Activated T-helper 17 cell treated with anti-CD3 and anti-CD28 coated beads, Interleukin-2, amount 50 U/mL, for 72 hours (primary cell): ENCODE data around the gene EDNRA. TPM values are rescaled to one million over a fixed set of nuclear protein-coding genes. Genes with fewer than 3 reads are reported as not detected.

Experiments used
- ATAC-seq: fragments of 150-1000 bp; cut with Tn5 transposase; replicated peaks from 2 replicates; pipeline ENCODE4 v1.10.0; 2021; ENCODE audit warnings: mild to moderate bottlenecking, moderate library complexity
- H3K27ac Mint-ChIP-seq: one replicate; pipeline ENCODE4 v1.8.0; 2022; ENCODE audit warnings: mixed read lengths
- H3K27me3 Mint-ChIP-seq: one replicate; pipeline ENCODE4 v1.8.0; 2022; ENCODE audit warnings: mixed read lengths
- H3K36me3 Mint-ChIP-seq: one replicate; pipeline ENCODE4 v1.8.0; 2022; ENCODE audit warnings: low read depth, mild to moderate bottlenecking, mixed read lengths
- H3K4me1 Mint-ChIP-seq: one replicate; pipeline ENCODE4 v1.8.0; 2022; ENCODE audit warnings: mixed read lengths
- H3K4me3 Mint-ChIP-seq: one replicate; pipeline ENCODE4 v1.8.0; 2022; ENCODE audit warnings: mild to moderate bottlenecking, mixed read lengths
- H3K9me3 Mint-ChIP-seq: one replicate; pipeline ENCODE4 v1.8.0; 2022; ENCODE audit warnings: mixed read lengths
- total RNA-seq, 2 donors: library from RNA; stranded (reverse); gene quantifications; one replicate each; pipeline ENCODE4 v1.2.3, GENCODE V29; 2022

Gene EDNRA
- total RNA-seq, 2 donors from 2014 or later, result not detected

- H3K27me3 Mint-ChIP-seq, result peaks cover 18% of the 10 kb centered on the region
- H3K4me3 Mint-ChIP-seq, result no peak overlapping the region
- ATAC-seq, result no peak
- no peak overlapping the region for H3K27ac Mint-ChIP-seq
- no peaks in the 10 kb centered on the region for H3K4me1 Mint-ChIP-seq
- H3K36me3 Mint-ChIP-seq, result no peaks in the 10 kb centered on the region
- H3K9me3 Mint-ChIP-seq, result no peaks in the 10 kb centered on the region
Observed at GRCh38 chr4:147539959-147540358, 59.1 kb downstream of the EDNRA start.

GRCh38 chr4:147542229-147542990 lies 61.5 kb downstream of the EDNRA start:
- no peaks in the 10 kb centered on the region for H3K36me3 Mint-ChIP-seq
- H3K27me3 Mint-ChIP-seq, result peaks cover 13% of the 10 kb centered on the region
- H3K4me3 Mint-ChIP-seq, result no peak overlapping the region
- H3K4me1 Mint-ChIP-seq, result no peaks in the 10 kb centered on the region
- no peak overlapping the region for H3K27ac Mint-ChIP-seq
- ATAC-seq, result no peak
- no peaks in the 10 kb centered on the region for H3K9me3 Mint-ChIP-seq

- Mint-ChIP-seq H3K27me3 (peaks cover 13% of the 10 kb centered on the region), H3K27ac (no peak overlapping the region), H3K4me1 (no peaks in the 10 kb centered on the region), H3K36me3 (no peaks in the 10 kb centered on the region), H3K9me3 (no peaks in the 10 kb centered on the region), H3K4me3 (no peak overlapping the region)
- ATAC-seq, result no peak
Observed at GRCh38 chr4:147543034-147543433, 62.1 kb downstream of the EDNRA start.

GRCh38 chr4:147546349-147546748 lies 65.5 kb downstream of the EDNRA start:
- H3K27me3 Mint-ChIP-seq, result peaks cover 6% of the 10 kb centered on the region

GRCh38 chr4:147547314-147548056 lies 66.6 kb downstream of the EDNRA start:
- ATAC-seq, result peak; percentile 78
- H3K27ac Mint-ChIP-seq, result no peak overlapping the region

More at GRCh38 chr4:147546349-147546748, 65.5 kb downstream of the EDNRA start:
- Mint-ChIP-seq H3K27ac (no peak overlapping the region), H3K36me3 (no peaks in the 10 kb centered on the region), H3K4me3 (no peak overlapping the region), H3K4me1 (peaks cover 10% of the 10 kb centered on the region), H3K9me3 (no peaks in the 10 kb centered on the region)
- no peak for ATAC-seq

GRCh38 chr4:147548256-147548655 lies 67.4 kb downstream of the EDNRA start:
- H3K27ac Mint-ChIP-seq, result no peak overlapping the region
- H3K27me3 Mint-ChIP-seq, result peaks cover 12% of the 10 kb centered on the region
- H3K4me3 Mint-ChIP-seq, result no peak overlapping the region
- ATAC-seq, result no peak
- peaks cover 10% of the 10 kb centered on the region for H3K4me1 Mint-ChIP-seq
- H3K9me3 Mint-ChIP-seq, result no peaks in the 10 kb centered on the region
- H3K36me3 Mint-ChIP-seq, result no peaks in the 10 kb centered on the region

More at GRCh38 chr4:147547314-147548056, 66.6 kb downstream of the EDNRA start:
- peaks cover 10% of the 10 kb centered on the region for H3K4me1 Mint-ChIP-seq
- H3K9me3 Mint-ChIP-seq, result no peaks in the 10 kb centered on the region
- no peaks in the 10 kb centered on the region for H3K36me3 Mint-ChIP-seq
- no peak overlapping the region for H3K4me3 Mint-ChIP-seq
- peaks cover 12% of the 10 kb centered on the region for H3K27me3 Mint-ChIP-seq

- peak overlapping the region; percentile 55 for H3K4me3 Mint-ChIP-seq
Observed at GRCh38 chr4:147550626-147551246, 69.8 kb downstream of the EDNRA start.

GRCh38 chr4:147560625-147561024 lies 79.7 kb downstream of the EDNRA start:
- H3K27me3 Mint-ChIP-seq, result peaks cover 7% of the 10 kb centered on the region
- no peak overlapping the region for H3K4me3 Mint-ChIP-seq
- H3K9me3 Mint-ChIP-seq, result no peaks in the 10 kb centered on the region
- no peaks in the 10 kb centered on the region for H3K36me3 Mint-ChIP-seq
- H3K4me1 Mint-ChIP-seq, result peaks cover 5% of the 10 kb centered on the region
- H3K27ac Mint-ChIP-seq, result no peak overlapping the region
- ATAC-seq, result no peak

More at GRCh38 chr4:147550626-147551246, 69.8 kb downstream of the EDNRA start:
- Mint-ChIP-seq H3K36me3 (no peaks in the 10 kb centered on the region), H3K4me1 (peaks cover 10% of the 10 kb centered on the region), H3K9me3 (peaks cover 4% of the 10 kb centered on the region), H3K27me3 (peaks cover 14% of the 10 kb centered on the region), H3K27ac (peak overlapping the region; percentile 42)
- ATAC-seq, result peak; percentile 68

GRCh38 chr4:147566762-147567161 lies 85.9 kb downstream of the EDNRA start:
- no peak for ATAC-seq
- H3K9me3 Mint-ChIP-seq, result no peaks in the 10 kb centered on the region
- no peaks in the 10 kb centered on the region for H3K36me3 Mint-ChIP-seq
- no peak overlapping the region for H3K27ac Mint-ChIP-seq
- H3K4me3 Mint-ChIP-seq, result no peak overlapping the region
- H3K27me3 Mint-ChIP-seq, result peaks cover 14% of the 10 kb centered on the region
- H3K4me1 Mint-ChIP-seq, result no peaks in the 10 kb centered on the region

- ATAC-seq, result no peak
- Mint-ChIP-seq H3K4me1 (no peaks in the 10 kb centered on the region), H3K9me3 (no peaks in the 10 kb centered on the region), H3K27ac (no peak overlapping the region), H3K27me3 (peaks cover 14% of the 10 kb centered on the region), H3K4me3 (no peak overlapping the region), H3K36me3 (no peaks in the 10 kb centered on the region)
Observed at GRCh38 chr4:147567276-147567675, 86.4 kb downstream of the EDNRA start.

- Mint-ChIP-seq H3K9me3 (no peaks in the 10 kb centered on the region), H3K4me1 (peaks cover under 1% of the 10 kb centered on the region), H3K4me3 (no peak overlapping the region), H3K27ac (no peak overlapping the region), H3K36me3 (no peaks in the 10 kb centered on the region), H3K27me3 (peaks cover 14% of the 10 kb centered on the region)
- no peak for ATAC-seq
Observed at GRCh38 chr4:147570616-147571015, 89.7 kb downstream of the EDNRA start.

GRCh38 chr4:147571036-147571770 lies 90.3 kb downstream of the EDNRA start:
- Mint-ChIP-seq H3K36me3 (no peaks in the 10 kb centered on the region), H3K27me3 (peaks cover 14% of the 10 kb centered on the region), H3K4me1 (peaks cover 4% of the 10 kb centered on the region), H3K4me3 (no peak overlapping the region), H3K9me3 (no peaks in the 10 kb centered on the region), H3K27ac (no peak overlapping the region)
- no peak for ATAC-seq

- no peak overlapping the region for H3K27ac Mint-ChIP-seq
- peaks cover 4% of the 10 kb centered on the region for H3K27me3 Mint-ChIP-seq
- H3K36me3 Mint-ChIP-seq, result no peaks in the 10 kb centered on the region
- H3K4me1 Mint-ChIP-seq, result peaks cover 4% of the 10 kb centered on the region
- H3K9me3 Mint-ChIP-seq, result peaks cover 3% of the 10 kb centered on the region
- no peak overlapping the region for H3K4me3 Mint-ChIP-seq
- ATAC-seq, result no peak
Observed at GRCh38 chr4:147576084-147576483, 95.2 kb downstream of the EDNRA start.

GRCh38 chr4:147578051-147578476 lies 97.2 kb downstream of the EDNRA start:
- H3K9me3 Mint-ChIP-seq, result peaks cover 3% of the 10 kb centered on the region
- H3K4me1 Mint-ChIP-seq, result peaks cover 4% of the 10 kb centered on the region
- no peaks in the 10 kb centered on the region for H3K36me3 Mint-ChIP-seq
- peaks cover 7% of the 10 kb centered on the region for H3K27me3 Mint-ChIP-seq
- ATAC-seq, result peak; percentile 70
- H3K27ac Mint-ChIP-seq, result no peak overlapping the region
- H3K4me3 Mint-ChIP-seq, result no peak overlapping the region
